Brain pericyte (primary cell): ENCODE data around the gene PPP3CA.
A peak's percentile ranks its signal among the peaks of the same experiment; 100 is the strongest.
"Not testable (repeated sequence)": the region's sequence is repeated elsewhere in the genome, so short reads cannot be mapped to it uniquely, and the experiment has no call there.

Experiments used
- DNase-seq: peaks from one replicate; pipeline ENCODE4 v3.0.0-alpha.2; 2012; ENCODE audit warnings: low read depth, low spot score

The PPP3CA gene

DNA sequence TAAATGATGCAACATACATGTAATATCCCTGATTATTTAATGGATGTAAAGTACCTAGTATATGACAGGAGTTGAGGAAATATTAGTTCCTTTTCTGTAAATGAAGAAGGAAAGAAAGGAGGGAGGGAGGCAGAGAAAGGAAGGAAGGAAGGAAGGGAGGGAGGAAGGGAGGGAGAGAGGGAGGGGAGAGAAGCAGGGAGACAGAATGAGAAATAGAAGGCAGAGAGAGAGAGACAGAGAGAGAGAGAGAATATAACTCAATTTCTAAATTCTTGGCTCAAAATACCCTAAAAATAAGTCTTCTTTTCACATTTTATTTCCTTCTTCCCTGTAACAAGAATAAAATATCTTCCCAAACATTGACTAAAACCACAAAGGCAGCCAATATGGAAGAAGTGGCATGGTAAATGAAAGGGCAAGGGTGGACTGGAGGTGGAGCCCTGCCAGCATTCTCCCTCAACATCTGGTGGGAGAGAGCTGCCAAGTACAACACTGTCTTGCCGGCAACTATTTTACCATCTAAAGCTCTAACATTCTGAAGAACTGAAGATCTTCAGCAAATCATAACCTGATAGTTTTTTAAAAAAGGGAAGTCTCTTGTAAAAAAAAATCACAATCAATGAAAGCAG is 245.1 kb downstream of the PPP3CA start:
- peak; percentile 85 for DNase-seq

DNA sequence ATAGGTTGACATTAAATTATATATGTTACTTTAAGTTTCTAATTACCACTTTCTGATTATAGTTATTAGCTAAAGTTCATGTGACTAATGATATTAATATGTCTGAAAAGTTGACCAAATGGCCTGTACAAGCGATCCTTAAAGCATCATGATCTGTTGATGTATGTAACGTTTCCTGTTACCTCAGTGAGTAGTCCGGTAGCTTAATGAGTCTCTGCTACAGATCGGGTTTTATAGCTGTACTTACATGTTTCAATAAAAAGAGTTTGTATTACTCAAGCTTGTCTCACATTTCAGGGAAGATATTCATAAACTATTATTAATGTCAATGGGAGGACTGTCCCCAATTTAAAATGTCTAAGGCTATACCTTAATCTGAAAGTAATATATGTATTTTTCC is 246.3 kb downstream of the PPP3CA start:
- no peak for DNase-seq

DNA sequence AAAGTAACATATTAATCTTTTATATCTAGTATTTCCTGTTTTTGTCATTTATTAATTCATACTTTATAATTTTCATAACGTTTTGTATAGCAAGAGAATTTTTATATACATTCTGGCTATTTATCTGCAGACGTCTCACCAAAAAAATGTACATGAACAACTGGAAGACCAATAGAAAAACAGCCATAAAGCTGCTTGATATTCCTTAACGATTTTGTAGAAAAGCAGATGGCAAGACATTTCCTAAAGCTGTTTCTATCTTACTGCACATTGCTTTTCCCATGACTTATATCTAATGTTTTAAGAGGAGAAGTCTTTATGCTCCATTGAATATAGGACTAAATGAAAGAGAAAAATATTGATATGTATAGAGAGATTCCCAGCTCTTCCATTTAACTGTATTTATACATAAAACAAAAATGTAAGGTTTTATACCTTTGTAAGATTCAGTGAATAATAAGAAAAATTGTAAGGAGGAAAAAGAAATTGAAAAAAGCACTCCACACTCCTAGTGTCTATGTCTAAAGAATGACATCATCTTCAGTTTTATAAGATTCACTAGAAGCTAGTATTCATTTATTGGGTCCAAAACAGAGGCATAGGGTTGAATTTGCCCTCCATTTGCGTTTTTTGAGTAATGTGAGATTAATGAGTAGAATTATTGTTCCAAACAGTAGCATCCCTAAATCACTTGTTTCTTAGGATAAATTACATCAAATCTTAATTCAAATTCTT is 248.5 kb downstream of the PPP3CA start:
- no peak for DNase-seq

DNA sequence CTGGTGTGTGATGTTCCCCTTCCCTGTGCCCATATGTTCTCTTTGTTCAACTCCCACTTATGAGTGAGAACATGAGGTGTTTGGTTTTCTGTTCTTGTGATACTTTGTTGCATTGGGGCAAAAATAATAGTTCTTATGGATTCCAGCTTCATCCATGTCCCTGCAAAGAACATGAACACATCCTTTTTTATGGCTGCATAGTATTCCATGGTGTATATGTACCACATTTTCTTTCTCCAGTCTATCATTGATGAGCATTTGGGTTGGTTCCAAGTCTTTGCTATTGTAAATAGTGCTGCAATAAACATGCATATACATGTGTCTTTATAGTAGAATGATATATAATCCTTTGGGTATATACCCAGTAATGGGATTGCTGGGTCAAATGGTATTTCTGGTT is 254.7 kb downstream of the PPP3CA start:
- not testable (repeated sequence) for DNase-seq

DNA sequence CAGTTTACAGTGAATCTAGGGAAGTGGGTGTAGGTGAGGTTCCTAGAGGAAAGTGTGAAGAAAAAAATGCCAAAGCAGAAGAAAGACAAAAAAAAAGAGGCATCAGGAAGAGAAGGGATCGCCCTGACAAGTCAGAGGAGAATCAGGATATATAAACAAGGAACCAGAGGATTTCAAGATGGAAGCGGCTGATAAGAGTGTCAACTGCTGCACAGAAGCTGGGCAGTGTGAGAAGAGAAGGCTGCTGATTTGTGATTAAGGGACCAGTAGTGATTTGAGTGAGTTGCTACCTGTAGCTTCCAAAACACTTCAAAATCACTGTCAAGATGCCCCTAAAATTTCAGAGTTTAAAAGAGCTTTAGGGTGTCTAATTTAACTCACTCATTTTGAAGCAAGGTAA is 258.2 kb downstream of the PPP3CA start:
- no peak for DNase-seq

DNA sequence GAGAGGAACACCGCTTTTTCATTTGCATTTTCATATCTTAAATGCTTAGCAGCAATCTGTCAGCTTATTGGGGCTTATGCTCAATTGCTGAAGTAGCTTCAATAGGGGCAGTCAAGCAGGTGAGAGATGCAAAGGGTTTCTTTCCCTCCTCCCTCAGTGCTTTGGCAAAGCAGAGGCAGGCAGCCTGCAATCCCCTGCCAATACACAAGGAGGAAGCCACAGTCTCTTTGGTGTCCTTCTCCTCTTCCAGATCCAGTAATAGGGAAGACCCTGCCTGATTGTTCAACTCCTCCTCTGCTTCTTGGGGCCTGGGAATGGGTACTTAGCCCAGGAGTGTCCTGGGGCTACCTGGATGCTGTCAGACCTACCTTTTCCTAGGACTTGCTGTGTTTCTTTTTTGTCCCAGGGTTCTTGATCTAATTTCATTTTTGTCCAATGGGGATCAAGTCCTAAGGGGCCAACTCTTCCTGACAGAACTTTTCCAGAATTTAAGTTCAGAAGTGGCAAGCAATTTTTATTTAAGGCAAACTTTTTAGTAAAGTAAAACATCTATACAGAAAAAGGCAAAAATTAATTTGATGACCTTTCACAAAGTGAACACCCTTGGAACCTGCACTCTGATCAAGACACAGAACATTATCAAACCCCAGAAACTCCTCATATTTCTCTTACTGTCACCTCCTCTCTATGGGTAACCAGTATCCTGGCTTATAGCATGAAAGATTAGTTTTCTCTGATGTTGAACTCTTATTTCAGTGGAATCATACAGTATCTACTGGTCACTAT is 260.3 kb downstream of the PPP3CA start:
- no peak for DNase-seq

DNA sequence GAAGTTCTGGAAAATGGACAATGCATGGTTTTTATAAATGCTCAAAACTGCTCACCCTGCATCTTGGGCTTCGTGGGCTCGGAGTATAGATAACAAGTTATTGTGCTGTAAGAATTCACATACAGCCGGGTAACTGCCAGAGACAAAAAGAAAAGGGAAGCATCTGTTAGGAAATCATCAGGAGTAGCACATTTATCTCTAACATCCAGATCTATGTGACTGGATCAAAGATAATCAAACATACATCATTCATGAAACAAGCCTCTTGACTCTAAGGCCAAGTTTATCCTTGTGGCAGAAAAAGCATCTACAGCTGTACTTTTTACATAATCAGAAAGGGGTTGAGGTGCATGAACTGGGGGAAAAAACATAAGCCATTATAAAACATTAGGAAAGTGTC is 264.2 kb downstream of the PPP3CA start:
- no peak for DNase-seq

DNA sequence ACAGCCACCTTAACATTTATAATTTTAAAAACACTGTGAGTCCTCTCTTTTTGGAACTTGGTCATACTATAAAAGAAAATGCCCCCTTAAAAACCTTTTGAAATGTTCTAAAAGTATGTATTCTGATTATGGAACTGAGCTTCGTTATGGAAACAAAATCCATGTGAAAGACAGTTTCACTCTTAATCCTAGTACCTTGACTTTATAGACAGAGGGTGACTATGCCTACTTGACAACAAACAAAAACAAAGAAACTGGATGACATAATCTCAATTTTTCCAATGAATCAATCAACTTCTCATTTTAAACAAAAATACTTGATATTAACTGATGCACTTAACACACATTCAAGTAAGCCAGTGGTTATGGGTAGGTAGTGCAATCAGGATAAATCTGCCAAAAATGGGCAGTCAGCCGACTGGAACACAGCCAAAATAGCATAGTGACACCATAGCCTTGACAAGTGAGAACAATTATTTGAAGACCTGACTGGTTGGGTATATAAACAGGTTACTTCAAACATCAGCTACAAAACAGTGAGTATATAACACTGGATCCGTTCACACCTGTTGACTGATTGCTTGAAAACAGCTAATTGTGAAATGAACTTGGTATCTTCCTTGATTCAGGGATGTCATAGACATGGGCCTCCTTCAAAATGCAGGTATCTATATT is 265.5 kb downstream of the PPP3CA start:
- no peak for DNase-seq

DNA sequence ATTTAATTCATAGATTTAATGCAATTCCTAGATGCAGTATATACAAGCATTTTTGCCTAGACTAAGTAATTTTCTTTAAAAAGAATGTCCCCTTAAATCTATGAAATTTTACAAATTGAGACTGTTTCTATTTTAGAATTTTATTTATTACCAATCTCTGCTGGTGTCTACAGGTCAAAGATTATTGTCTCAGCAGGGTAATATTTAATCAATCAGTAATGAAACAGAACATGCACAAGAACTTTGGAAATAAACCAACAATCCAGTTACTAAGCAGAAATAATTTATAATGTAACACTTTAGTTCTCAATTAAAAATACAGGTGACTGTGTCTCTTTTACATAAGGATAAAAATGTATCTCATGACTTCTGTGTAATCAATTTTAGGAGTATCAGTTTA is 266.2 kb downstream of the PPP3CA start:
- DNase-seq: no peak

DNA sequence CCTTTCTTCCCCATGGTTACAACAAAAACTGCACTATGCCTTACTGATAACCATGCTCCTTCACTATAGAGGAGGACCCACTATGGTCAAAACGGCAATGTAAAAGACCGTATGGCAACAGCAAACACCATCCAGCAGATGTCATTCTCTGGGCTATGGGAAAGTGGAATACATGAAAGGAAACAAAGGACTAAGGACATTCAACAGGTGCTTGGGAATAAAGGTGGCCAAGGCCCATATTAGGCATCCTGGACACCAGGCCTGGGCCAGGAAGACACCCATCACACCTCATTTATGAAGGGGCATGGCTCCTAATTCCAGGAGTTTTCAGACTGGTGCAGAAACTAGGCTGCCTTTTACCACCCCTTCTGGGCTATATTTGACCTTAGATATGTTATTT is 268.4 kb downstream of the PPP3CA start:
- DNase-seq: no peak

DNA sequence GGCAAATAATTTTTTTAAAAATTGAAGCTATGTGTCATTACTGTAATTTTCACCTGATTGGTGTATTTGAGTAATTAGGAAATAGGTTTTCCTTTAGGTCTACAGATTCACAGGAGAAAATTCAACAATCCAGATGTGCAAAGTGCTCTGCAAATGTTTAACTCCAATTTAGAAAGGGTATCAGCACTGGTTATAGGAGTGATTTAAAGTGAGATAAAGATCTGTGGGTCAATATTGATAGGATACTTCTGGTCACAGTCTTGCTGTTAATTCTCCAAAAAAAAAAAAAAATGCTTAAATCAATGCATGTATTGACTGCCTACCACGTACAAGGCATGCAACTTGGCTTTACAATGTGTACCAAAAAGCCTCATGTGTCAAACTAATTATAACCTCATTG is 271.3 kb downstream of the PPP3CA start:
- DNase-seq: no peak

DNA sequence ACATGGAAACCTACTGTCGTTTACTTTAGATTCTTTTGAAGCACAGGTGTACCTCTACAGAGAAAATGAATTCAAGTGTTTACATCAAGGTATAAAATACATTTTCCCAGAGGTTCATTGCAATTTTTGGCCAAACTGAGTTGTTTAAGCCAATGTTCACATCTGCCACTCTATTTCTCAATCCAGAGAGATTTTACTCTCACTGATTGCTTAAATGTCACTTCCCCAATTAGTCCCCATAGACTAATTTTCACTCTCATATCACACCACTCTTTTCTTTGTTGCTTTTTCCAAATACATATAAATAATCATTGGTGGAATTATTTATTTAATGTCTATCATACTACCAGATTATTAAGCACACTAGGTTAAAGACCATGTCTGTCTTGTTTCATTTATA is 271.8 kb downstream of the PPP3CA start:
- no peak for DNase-seq

DNA sequence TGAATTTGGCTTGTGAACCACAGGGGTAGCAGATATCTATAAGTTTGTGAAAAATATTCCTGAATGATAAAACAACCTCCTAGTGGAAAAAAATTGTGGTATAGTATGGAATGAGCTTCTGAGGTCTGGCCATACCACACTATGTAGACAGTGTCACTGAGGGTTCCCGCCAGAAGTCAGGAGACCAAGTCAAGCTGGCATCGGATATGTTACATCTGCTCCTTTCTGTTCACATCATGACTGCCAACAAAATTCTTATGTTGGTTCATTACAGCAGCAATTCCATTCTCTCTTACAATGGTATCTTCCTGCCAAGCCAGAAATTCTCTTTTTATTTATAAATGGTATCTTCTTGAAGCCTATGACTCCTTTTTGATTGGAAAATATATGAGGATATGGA is 273.0 kb downstream of the PPP3CA start:
- no peak for DNase-seq

DNA sequence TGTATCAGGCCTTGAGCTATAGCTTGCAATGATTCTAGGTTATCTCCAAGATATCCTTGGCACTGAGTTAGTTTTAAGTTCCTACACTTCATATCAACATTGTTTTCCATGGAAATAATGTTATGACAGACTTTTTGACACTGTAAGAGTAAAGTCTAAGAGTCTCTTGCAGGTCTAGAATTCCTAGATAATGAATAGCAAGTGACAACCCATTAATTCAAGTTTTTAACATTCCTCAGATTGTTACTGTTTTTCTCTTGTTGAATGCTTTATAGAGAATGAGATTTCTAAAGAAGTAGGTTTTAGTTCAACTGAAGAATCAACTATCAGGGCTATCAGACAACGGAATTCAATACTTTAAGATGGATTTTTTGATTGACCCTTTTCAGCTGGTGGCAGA is 276.1 kb downstream of the PPP3CA start:
- no peak for DNase-seq

DNA sequence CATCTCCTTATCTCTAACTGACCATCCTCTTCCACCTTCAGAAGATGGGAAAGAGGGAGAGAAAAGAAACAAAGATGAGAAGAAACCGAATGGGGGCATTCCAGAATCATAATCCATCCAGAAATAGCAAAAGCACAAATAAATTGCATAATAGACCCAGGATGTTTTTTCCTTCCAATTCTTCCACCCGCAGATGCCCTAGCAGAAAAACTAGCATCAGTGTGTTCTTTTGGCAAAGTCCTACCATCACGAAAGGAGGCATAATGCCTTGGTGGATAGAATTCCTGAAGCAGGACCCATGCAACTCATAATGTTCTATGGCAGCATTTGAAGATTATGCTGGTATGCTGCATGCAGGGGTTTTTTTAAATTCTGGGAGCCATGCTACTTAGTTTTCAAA is 279.2 kb downstream of the PPP3CA start:
- no peak for DNase-seq

DNA sequence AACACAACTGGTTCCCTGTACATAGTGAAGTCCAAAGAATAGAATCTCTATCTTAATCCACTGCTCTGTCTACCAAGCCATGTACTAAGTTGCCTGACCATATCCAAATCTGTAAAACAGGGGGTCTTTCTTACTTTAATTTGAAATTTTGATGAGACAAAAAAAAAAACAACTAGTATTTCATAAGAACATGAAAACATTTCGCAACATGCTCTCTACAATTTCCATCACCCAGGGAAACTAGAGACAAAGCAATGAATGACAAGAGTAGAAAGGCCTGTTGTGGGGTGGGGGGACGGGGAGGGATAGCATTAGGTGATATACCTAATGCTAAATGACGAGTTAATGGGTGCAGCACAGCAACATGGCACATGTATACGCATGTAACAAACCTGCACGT is 279.9 kb downstream of the PPP3CA start:
- no peak for DNase-seq

DNA sequence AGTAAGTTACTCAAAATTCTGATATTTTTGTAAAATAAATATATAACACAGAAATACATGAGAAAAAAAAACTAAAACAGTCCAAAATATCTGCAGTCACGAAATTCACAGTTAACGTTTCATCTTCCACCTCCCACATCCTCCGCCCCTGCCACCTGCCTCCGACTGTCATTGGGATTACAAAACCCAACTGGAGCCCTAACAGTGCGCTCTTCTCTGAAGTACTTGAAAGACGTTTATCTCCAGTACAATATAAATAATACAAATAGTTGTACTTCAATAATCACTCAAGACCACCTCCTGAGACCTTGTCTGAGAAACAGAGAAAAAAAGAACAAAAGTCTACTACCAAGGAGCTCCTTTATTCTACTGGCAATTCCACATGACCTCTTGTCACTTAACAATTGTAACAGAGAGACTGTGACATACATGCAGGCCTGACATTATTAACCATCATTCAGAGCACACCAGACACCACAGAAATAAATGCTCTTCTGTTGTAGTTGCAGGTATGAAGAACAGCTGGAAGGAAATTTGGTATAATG is 280.6 kb downstream of the PPP3CA start:
- no peak for DNase-seq

DNA sequence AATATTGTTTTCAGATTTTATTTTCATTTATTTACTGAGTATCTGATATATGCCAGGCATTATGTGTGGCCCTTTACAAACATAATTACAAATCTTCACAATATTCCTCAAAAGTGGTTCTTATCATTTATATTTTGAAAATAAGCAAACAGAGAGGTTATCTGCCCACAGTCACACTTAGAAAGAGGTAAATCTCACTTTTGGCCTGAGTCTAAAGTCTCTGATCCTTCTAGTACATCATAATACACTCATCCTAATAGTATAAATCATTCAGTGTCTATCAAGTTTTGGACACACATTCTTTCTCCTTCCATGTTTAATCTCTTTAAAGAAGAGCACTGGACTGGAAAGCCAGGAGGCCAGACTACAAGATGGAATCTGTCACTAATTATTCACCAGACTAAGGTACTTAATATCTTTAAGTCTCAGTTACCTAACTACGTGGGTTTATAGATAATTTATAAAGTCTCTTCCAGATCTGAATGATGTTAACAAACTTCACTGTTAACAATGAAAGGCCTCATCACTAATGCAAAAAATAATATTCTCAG is 281.3 kb downstream of the PPP3CA start:
- DNase-seq: no peak

DNA sequence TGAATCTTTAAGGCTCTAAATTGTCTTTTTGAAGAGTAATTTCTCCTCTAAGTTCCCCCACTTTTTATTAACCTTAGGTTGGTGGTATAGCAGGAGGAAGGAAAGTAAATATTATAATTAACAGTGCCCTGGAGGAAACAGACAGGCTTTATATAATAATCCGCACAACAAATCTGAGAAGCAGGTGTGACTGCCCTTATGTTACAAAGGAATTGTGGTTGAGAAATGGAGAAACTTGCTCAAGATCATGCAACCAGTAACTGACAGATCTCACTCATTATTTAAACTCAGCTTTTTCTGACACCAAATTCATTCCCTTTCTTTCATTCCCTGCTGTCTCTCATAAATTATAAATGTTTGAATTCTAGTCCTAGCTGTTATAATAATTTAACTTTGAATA is 282.0 kb downstream of the PPP3CA start:
- no peak for DNase-seq

DNA sequence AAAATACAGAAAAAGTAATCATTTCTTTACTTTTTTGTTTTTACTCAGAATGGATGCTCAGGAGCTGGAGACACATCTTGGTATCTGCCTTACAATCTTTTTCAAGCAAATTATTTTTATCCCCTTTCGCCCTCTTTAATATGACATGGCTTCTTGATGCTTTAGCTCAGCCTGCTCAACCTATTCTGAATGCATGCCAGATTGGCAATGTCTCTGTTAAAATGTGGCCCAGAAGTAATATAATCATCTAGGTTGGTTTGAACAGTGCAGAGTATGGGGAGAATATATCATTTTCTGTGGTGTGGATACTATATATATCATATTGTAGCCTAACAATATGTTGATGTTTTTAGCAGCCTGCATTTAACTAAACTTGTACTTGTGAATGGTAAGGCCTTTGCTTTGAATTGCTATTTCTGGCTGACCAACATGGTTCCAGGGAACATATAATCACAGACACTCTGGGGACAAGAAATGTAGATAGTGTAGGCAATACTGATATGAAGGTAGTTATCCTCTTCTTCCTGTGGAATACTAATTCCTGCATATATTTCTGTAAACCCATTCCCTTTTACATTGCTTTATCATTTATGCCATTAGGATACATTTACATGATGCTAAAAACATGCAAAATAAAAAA is 282.7 kb downstream of the PPP3CA start:
- no peak for DNase-seq

DNA sequence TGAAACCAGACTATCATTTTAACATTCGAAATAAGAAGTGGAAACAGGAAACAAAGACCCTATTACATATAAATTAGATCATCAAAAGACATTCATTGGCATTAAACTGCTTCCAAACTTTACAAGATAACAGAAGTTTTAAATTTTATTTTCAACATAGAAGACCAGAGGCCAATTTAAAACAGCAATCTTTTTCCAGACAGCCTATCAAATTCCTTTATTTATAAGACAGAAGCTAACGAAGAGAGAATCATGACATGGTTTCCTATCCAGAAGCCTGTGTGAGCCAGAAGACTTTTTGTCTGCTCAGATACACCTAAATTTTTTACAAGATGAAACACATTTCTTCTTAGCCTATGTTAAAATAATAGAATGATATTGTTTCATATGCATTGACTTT is 291.9 kb downstream of the PPP3CA start:
- no peak for DNase-seq
